ENCODE data around the gene ZIM2. TPM values are rescaled to one million over a fixed set of nuclear protein-coding genes. Genes with fewer than 3 reads are reported as not detected.

Gene ZIM2
- total and polyA plus RNA-seq, 2 experiments from 2014 or later = not detected

GRCh38 chr19:56760842-56761241, 79.7 kb downstream of the ZIM2 start:
- Mint-ChIP-seq H3K4me1 (no peaks in the 10 kb centered on the region), H3K36me3 (ENCODE audit: low read depth) (peaks cover 53% of the 10 kb centered on the region), H3K27me3 (ENCODE audit: insufficient read depth, low read depth, poor library complexity) (peaks cover 8% of the 10 kb centered on the region), H3K9me3 (peaks cover 100% of the 10 kb centered on the region), H3K27ac (no peak overlapping the region), H3K4me3 (no peak overlapping the region)
- no peaks in the 10 kb centered on the region for H3K4me1 ChIP-seq (ENCODE audit: insufficient read depth)
- no peak overlapping the region for H3K4me3 ChIP-seq
- no peak overlapping the region for H3K27ac ChIP-seq (ENCODE audit: low read depth)
- H3K9me2 ChIP-seq (ENCODE audit: insufficient read depth) = no peaks in the 10 kb centered on the region
- no peak for ATAC-seq
- DNase-seq (ENCODE audit: low spot score) = no peak
- H2AFZ ChIP-seq = no peak overlapping the region
- H4K20me1 ChIP-seq (replicated peaks; ENCODE audit: insufficient read depth) = no peaks in the 10 kb centered on the region
- TF ChIP-seq ZNF114 (CRISPR knock-in tag; IDR thresholded peaks at IDR 0.05) (no peak), REST (IDR thresholded peaks at IDR 0.05; ENCODE audit: unreplicated experiment) (no peak), JUNB (IDR thresholded peaks at IDR 0.05; ENCODE audit: unreplicated experiment) (no peak), EZH2 (IDR thresholded peaks at IDR 0.05; ENCODE audit: low read depth, unreplicated experiment) (no peak), ZNF331 (CRISPR knock-in tag; IDR thresholded peaks at IDR 0.05; ENCODE audit: low read depth) (no peak), CREB1 (CRISPR knock-in tag; IDR thresholded peaks at IDR 0.05; ENCODE audit: low read depth) (no peak), EZH2phosphoT487 (IDR thresholded peaks at IDR 0.05; ENCODE audit: unreplicated experiment) (no peak)
- TF ChIP-seq, protein P1, sequence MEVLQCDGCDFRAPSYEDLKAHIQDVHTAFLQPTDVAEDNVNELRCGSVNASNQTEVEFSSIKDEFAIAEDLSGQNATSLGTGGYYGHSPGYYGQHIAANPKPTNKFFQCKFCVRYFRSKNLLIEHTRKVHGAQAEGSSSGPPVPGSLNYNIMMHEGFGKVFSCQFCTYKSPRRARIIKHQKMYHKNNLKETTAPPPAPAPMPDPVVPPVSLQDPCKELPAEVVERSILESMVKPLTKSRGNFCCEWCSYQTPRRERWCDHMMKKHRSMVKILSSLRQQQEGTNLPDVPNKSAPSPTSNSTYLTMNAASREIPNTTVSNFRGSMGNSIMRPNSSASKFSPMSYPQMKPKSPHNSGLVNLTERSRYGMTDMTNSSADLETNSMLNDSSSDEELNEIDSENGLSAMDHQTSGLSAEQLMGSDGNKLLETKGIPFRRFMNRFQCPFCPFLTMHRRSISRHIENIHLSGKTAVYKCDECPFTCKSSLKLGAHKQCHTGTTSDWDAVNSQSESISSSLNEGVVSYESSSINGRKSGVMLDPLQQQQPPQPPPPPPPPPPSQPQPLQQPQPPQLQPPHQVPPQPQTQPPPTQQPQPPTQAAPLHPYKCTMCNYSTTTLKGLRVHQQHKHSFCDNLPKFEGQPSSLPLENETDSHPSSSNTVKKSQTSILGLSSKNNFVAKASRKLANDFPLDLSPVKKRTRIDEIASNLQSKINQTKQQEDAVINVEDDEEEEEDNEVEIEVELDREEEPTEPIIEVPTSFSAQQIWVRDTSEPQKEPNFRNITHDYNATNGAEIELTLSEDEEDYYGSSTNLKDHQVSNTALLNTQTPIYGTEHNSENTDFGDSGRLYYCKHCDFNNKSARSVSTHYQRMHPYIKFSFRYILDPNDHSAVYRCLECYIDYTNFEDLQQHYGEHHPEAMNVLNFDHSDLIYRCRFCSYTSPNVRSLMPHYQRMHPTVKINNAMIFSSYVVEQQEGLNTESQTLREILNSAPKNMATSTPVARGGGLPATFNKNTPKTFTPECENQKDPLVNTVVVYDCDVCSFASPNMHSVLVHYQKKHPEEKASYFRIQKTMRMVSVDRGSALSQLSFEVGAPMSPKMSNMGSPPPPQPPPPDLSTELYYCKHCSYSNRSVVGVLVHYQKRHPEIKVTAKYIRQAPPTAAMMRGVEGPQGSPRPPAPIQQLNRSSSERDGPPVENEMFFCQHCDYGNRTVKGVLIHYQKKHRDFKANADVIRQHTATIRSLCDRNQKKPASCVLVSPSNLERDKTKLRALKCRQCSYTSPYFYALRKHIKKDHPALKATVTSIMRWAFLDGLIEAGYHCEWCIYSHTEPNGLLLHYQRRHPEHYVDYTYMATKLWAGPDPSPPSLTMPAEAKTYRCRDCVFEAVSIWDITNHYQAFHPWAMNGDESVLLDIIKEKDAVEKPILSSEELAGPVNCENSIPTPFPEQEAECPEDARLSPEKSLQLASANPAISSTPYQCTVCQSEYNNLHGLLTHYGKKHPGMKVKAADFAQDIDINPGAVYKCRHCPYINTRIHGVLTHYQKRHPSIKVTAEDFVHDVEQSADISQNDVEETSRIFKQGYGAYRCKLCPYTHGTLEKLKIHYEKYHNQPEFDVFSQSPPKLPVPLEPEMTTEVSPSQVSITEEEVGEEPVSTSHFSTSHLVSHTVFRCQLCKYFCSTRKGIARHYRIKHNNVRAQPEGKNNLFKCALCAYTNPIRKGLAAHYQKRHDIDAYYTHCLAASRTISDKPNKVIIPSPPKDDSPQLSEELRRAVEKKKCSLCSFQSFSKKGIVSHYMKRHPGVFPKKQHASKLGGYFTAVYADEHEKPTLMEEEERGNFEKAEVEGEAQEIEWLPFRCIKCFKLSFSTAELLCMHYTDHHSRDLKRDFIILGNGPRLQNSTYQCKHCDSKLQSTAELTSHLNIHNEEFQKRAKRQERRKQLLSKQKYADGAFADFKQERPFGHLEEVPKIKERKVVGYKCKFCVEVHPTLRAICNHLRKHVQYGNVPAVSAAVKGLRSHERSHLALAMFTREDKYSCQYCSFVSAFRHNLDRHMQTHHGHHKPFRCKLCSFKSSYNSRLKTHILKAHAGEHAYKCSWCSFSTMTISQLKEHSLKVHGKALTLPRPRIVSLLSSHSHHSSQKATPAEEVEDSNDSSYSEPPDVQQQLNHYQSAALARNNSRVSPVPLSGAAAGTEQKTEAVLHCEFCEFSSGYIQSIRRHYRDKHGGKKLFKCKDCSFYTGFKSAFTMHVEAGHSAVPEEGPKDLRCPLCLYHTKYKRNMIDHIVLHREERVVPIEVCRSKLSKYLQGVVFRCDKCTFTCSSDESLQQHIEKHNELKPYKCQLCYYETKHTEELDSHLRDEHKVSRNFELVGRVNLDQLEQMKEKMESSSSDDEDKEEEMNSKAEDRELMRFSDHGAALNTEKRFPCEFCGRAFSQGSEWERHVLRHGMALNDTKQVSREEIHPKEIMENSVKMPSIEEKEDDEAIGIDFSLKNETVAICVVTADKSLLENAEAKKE (CRISPR knock-in tag; IDR thresholded peaks at IDR 0.05) = no peak
- TF ChIP-seq, protein P2, sequence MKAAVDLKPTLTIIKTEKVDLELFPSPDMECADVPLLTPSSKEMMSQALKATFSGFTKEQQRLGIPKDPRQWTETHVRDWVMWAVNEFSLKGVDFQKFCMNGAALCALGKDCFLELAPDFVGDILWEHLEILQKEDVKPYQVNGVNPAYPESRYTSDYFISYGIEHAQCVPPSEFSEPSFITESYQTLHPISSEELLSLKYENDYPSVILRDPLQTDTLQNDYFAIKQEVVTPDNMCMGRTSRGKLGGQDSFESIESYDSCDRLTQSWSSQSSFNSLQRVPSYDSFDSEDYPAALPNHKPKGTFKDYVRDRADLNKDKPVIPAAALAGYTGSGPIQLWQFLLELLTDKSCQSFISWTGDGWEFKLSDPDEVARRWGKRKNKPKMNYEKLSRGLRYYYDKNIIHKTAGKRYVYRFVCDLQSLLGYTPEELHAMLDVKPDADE (IDR thresholded peaks at IDR 0.05) = no peak
- no peaks in the 10 kb centered on the region for H3K27me3 ChIP-seq (ENCODE audit: insufficient read depth)
- no peak overlapping the region for H3K4me2 ChIP-seq
- no peaks in the 10 kb centered on the region for H3F3A ChIP-seq (replicated peaks; ENCODE audit: low read depth)
- peaks cover 3% of the 10 kb centered on the region; the same call in 1 of the 2 replicates for H3K36me3 ChIP-seq (ENCODE audit: insufficient read depth)
- H3K79me2 ChIP-seq (replicated peaks; ENCODE audit: insufficient read depth) = no peaks in the 10 kb centered on the region
